KMS-11 (cell line): ENCODE measurements around the gene NREP.
A peak's percentile ranks its signal among the peaks of the same experiment; 100 is the strongest.

Source experiments
- H2AFZ ChIP-seq: fragments of 200-600 bp; sonication (generic); 2 replicates; pipeline ENCODE4 v1.6.1; 2016; ENCODE audit warnings: antibody characterized with exemption, mixed run types, low read depth
- H3K27ac ChIP-seq: fragments of 200-600 bp; sonication (generic); 2 replicates; pipeline ENCODE4 v1.6.1; 2016; ENCODE audit warnings: mild to moderate bottlenecking, mixed run types
- H3K27me3 ChIP-seq: fragments of 200-600 bp; sonication (generic); 2 replicates; pipeline ENCODE4 v1.6.1; 2017; ENCODE audit warnings: mild to moderate bottlenecking, low read depth, mixed run types, moderate library complexity; ENCODE audit not compliant: insufficient read depth
- H3K36me3 ChIP-seq: fragments of 200-600 bp; sonication (generic); 2 replicates; pipeline ENCODE4 v1.6.1; 2017; ENCODE audit warnings: mild to moderate bottlenecking, mixed run types; ENCODE audit not compliant: insufficient read depth
- H3K4me1 ChIP-seq: fragments of 200-600 bp; sonication (generic); 2 replicates; pipeline ENCODE4 v1.6.1; 2016; ENCODE audit warnings: mild to moderate bottlenecking, low read depth, mixed run types; ENCODE audit not compliant: poor library complexity, severe bottlenecking
- H3K4me2 ChIP-seq: fragments of 200-600 bp; sonication (generic); 2 replicates; pipeline ENCODE4 v1.7.0; 2016; ENCODE audit warnings: mild to moderate bottlenecking, mixed run types
- H3K4me3 ChIP-seq: fragments of 200-600 bp; sonication (generic); IDR thresholded peaks from 2 replicates; pipeline ENCODE4 v1.6.1; 2017; ENCODE audit warnings: low read depth, low read length, mixed read lengths; ENCODE audit not compliant: insufficient read depth
- H3K79me2 ChIP-seq: fragments of 200-600 bp; sonication (generic); 2 replicates; pipeline ENCODE4 v1.6.1; 2016; ENCODE audit warnings: low read depth, mixed run types; ENCODE audit not compliant: insufficient read depth
- H3K9ac ChIP-seq: fragments of 200-600 bp; sonication (generic); 2 replicates; pipeline ENCODE4 v1.6.1; 2016; ENCODE audit warnings: mild to moderate bottlenecking, mixed run types
- H4K20me1 ChIP-seq: fragments of 200-600 bp; sonication (generic); 2 replicates; pipeline ENCODE4 v1.6.1; 2016; ENCODE audit warnings: mild to moderate bottlenecking, mixed run types; ENCODE audit not compliant: insufficient read depth
- TF ChIP-seq, protein P1 (sequence below): fragments of 200-600 bp; sonication (generic); conservative IDR thresholded peaks from 2 replicates; pipeline ENCODE4 v1.6.1; 2017; ENCODE audit warnings: low read depth, mild to moderate bottlenecking, antibody characterized with exemption, low read length, moderate library complexity, mixed read lengths

The NREP gene, protein sequence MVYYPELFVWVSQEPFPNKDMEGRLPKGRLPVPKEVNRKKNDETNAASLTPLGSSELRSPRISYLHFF

DNA sequence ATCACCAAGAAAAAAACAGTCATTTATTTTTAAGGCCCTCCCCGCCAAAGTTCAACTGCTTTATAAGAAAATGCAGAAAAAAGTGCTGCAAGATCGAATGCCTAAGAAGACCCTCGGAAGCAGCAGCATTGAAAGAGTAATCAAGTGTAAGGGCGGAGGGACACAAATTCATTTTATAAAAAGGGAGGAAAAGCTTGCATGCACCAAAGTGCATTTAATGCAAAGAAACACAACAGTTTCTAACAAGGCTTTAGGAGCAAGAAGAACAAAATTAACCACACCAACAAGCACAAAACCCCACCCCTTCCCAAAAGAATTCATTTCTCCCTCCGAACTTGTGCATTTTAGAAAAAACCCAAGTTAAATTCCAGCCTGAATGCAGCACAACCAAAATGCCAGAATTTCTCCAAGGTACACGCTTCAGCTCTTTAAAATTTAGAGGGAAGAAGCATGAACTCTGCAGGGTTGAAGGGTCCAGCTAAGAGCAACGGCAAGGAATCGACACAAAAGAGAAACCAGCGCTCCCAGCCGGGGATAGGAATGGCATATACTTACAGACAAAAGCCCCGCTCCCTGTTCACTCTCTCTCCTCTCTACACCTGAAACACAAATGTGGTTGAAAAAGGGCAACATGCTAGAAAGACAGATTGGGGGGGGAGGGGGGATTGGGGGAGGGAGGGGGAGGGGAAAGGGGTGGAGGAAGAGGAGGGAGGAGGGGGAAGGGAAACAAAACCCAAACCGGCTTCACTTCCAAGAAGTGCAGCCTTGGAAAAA, at the start of gene NREP:
TSS of gene NREP (minus strand) at position 614 of the 774 bp plus-strand sequence. CDS start 1,422 bp downstream, outside the sequence.
- H3K79me2 ChIP-seq: 0 out of 2 replicates have a peak, but pooled peaks cover 12% of the 10 kb centered on the region
- peak within 1 kb of the TSS; percentile 95 for H3K9ac ChIP-seq
- H4K20me1 ChIP-seq: no peaks in the 10 kb centered on the region
- H3K27ac ChIP-seq: peak within 1 kb of the TSS; percentile 99
- H3K27me3 ChIP-seq: no peaks in the 10 kb centered on the region
- TF ChIP-seq, protein P1, sequence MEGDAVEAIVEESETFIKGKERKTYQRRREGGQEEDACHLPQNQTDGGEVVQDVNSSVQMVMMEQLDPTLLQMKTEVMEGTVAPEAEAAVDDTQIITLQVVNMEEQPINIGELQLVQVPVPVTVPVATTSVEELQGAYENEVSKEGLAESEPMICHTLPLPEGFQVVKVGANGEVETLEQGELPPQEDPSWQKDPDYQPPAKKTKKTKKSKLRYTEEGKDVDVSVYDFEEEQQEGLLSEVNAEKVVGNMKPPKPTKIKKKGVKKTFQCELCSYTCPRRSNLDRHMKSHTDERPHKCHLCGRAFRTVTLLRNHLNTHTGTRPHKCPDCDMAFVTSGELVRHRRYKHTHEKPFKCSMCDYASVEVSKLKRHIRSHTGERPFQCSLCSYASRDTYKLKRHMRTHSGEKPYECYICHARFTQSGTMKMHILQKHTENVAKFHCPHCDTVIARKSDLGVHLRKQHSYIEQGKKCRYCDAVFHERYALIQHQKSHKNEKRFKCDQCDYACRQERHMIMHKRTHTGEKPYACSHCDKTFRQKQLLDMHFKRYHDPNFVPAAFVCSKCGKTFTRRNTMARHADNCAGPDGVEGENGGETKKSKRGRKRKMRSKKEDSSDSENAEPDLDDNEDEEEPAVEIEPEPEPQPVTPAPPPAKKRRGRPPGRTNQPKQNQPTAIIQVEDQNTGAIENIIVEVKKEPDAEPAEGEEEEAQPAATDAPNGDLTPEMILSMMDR: no peak
- peak within 1 kb of the TSS; percentile 69 for H2AFZ ChIP-seq
- no peaks in the 10 kb centered on the region for H3K36me3 ChIP-seq
- no peak within 1 kb of the TSS for H3K4me3 ChIP-seq
- peaks cover 36% of the 10 kb centered on the region for H3K4me1 ChIP-seq
- H3K4me2 ChIP-seq: peak within 1 kb of the TSS; percentile 87

DNA sequence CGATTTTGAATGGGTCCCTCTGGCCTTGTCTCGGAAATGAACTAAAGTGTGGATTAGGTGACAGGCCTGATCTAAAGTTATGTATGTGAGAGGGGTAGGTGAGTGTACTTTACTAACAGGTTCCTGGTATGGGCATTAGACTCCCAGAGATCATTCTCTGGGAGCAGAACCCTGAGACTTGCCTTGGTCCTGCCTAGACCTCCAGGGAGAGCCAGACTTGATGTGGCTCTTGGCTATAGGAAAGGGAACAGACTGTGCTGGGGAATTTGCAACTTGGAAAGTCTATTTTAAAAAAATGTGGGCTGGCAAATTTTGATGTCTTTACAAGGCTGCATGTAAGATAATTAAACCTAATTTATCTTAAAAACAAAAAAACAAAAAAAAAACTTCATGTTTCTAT, 49.8 kb upstream of the NREP start:
- Histone ChIP-seq H3K36me3 (no peaks in the 10 kb centered on the region), H3K4me1 (no peaks in the 10 kb centered on the region), H3K4me3 (no peak overlapping the region), H2AFZ (no peak overlapping the region), H3K4me2 (no peak overlapping the region), H3K79me2 (no peaks in the 10 kb centered on the region), H3K27me3 (no peaks in the 10 kb centered on the region), H4K20me1 (no peaks in the 10 kb centered on the region), H3K9ac (no peak overlapping the region), H3K27ac (no peak overlapping the region)
- TF ChIP-seq, protein P1: no peak

DNA sequence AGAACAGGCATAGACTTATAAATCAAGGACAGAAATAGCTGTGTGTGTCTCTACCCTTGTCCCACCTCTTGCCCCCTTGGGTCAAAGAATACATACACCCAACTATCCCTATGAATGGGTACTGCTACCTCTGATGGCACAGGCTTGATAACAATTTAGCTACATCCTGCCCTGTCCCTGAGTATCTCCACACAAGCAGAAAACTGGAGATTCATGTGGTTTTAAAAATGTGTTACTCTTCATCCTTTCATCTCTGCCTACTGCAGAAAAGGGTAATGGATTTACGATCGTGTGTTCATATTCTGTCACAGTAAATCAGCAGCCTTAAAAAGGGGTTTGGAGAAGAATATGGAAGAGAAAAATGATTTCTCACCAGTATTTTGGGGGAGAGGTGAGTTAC, 49.2 kb upstream of the NREP start:
- H3K4me3 ChIP-seq: no peak overlapping the region
- TF ChIP-seq, protein P1: no peak
- H2AFZ ChIP-seq: no peak overlapping the region
- no peaks in the 10 kb centered on the region for H3K79me2 ChIP-seq
- no peaks in the 10 kb centered on the region for H3K4me1 ChIP-seq
- H3K4me2 ChIP-seq: no peak overlapping the region
- H3K27me3 ChIP-seq: no peaks in the 10 kb centered on the region
- no peaks in the 10 kb centered on the region for H3K36me3 ChIP-seq
- no peak overlapping the region for H3K9ac ChIP-seq
- H3K27ac ChIP-seq: no peak overlapping the region
- H4K20me1 ChIP-seq: no peaks in the 10 kb centered on the region

DNA sequence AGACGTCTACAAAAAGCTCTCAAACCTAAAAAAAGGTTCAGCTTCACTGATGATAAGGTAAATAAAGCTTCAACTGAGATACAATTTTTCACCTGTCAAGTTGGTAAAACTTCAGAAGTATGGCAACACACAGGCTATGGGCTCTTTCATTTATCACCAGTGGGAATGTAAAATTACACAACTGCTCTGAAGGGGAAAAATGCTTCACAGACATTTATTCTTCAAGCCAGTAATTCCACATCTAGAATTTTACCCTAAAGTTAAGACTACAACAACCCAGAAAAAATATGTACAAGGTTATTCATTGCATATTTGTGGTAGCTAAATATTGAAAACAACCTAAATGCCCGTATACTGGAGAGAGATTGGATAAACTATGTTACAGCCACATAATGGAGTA, 48.1 kb upstream of the NREP start:
- Histone ChIP-seq H2AFZ (no peak overlapping the region), H3K27me3 (no peaks in the 10 kb centered on the region), H4K20me1 (no peaks in the 10 kb centered on the region), H3K9ac (no peak overlapping the region), H3K27ac (no peak overlapping the region), H3K79me2 (no peaks in the 10 kb centered on the region), H3K36me3 (no peaks in the 10 kb centered on the region), H3K4me1 (no peaks in the 10 kb centered on the region), H3K4me2 (no peak overlapping the region), H3K4me3 (no peak overlapping the region)
- TF ChIP-seq, protein P1: no peak
